IPS-18c (cell line): ENCODE measurements around the gene CNTNAP2.
"Not testable (repeated sequence)": the region's sequence is repeated elsewhere in the genome, so short reads cannot be mapped to it uniquely, and the experiment has no call there.

Experiments used
- H3K4me3 ChIP-seq: 2 replicates; pipeline ENCODE4 v1.7.0; 2013; ENCODE audit warnings: low read depth, mild to moderate bottlenecking, low read length, moderate library complexity; ENCODE audit not compliant: insufficient read depth
- H3K9me3 ChIP-seq: one replicate; pipeline ENCODE4 v1.6.1; 2013; ENCODE audit warnings: mild to moderate bottlenecking, low read length, moderate library complexity; ENCODE audit not compliant: control insufficient read depth, insufficient read depth

Gene CNTNAP2

DNA sequence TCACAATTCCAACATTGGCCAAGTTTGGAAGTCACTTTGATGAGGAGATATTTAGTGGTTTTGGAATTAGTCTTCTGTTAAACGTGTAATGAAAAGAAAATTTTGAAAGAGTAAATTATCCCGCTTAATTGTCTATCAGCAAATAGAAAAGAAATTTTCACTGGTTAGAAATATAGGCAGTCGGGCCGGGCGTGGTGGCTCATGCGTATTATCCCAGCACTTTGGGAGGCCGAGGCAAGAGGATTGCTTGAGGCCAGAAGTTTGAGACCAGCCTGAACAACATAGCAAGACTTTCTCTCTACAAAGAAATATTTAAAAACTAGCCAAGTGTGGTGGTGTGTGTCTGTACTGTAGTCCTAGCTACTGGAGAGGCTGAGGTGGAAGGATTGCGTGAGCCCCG lies 13.4 kb downstream of the CNTNAP2 start:
- Histone ChIP-seq H3K4me3 (no peak overlapping the region), H3K9me3 (no peaks in the 10 kb centered on the region)

DNA sequence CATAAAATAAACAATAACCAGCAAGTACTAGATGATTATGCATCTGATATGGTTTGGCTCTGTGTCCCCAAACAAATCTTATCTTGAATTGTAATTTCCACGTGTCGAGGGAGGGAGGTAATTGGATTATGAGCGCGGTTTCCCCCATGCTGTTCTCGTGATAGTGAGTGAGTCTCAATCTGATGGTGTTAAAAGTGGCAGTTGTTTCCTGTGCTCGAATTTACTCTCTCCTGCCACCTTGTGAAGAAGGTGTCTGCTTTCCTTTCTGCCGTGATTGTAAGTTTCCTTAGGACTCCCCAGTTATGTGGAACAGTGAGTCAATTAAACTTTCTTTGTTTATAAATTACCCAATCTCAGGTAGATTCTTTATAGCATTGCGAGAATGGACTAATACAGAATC lies 15.1 kb downstream of the CNTNAP2 start:
- Histone ChIP-seq H3K9me3 (no peaks in the 10 kb centered on the region), H3K4me3 (no peak overlapping the region)

DNA sequence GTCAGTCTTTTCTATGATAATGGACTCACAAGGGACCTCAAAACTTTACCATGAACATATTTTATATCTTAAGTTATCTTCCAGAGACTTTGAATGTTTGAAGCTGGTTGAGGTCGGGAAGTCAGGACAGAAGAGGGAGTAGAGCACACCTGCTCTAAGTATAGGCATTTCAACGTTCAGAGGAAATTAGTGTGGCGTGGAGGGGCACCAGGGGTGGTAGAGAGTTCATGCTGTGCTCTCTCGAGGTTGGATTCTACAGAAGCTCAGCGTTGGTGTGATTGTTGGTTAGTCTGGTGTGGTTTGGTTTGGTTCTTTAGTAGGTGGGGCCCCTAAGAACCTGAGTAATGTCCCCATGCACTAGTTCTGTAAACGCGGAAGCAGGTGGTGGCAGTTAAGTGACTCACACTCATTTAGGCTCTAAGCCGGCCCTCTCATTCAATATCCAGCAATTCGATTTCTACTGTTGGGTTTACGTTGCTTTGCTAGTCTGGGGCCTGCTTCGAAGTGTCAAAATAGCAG lies 19.8 kb downstream of the CNTNAP2 start:
- H3K4me3 ChIP-seq: no peak overlapping the region
- H3K9me3 ChIP-seq: no peaks in the 10 kb centered on the region

DNA sequence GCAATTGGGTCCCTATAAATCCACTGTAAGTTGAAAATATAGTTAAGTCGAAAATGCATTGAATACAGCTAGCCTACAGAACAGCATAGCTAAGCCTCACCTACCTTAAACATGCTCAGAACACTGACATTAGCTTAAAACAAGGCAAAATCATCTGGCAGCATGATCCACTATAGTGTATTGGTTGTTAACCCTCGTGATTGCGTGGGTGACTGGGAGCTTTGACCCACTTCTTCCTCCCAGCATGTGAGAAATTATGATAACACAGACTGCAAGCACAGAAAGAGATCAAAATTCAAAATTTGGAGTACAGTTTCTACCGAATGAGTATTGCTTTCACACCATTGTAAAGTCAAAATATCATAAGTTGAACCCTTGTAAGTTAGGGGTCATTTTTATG lies 22.3 kb downstream of the CNTNAP2 start:
- H3K9me3 ChIP-seq: no peaks in the 10 kb centered on the region
- no peak overlapping the region for H3K4me3 ChIP-seq

DNA sequence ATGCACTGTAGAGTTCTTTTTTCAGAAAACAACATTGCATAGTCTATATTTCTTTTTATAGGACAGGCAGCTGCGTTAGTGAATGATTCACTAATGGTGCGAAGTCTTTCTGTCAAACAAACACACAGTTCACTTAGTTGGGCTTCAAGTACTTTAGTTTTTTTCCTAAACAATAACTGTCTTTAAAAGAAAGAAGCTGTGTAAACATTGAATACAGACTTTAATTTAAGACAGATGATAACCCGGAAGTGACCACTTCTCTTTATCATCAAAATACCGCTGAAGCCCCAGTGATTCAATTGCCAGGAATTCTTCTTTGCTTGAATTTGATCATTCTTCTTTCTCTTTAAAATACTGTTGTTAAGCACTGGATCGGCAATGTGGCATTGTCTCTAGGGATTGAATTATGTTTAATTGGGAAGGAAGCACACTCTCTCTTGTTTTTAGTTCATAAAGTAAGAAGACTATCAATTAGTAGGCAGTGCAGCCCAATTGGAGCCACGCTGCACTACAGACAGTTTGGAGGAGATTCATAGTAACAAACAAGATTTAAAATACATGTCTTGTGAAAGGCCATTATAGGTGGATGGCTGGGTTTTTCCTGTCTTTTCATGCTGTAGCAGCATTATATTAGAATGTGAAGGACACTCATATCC lies 30.4 kb downstream of the CNTNAP2 start:
- Histone ChIP-seq H3K9me3 (no peaks in the 10 kb centered on the region), H3K4me3 (no peak overlapping the region)

DNA sequence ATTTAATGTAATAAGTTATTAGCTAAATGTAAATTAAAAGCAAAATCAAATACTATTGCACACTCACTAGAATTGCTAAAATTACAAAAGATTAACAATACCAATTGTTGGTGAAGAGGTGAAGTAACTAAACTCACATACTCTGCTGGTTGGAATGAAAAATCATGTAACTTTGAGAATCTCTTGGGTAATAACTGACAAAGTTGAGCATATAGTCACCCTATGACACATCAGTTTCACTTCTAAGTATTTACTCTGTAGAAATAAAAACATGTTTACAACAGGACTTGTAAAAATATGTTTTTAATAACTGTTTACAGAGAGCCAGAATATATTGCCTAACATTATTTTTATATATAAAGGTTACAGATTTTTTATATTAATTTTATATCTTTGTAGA lies 33.6 kb downstream of the CNTNAP2 start:
- Histone ChIP-seq H3K9me3 (no peaks in the 10 kb centered on the region), H3K4me3 (no peak overlapping the region)

DNA sequence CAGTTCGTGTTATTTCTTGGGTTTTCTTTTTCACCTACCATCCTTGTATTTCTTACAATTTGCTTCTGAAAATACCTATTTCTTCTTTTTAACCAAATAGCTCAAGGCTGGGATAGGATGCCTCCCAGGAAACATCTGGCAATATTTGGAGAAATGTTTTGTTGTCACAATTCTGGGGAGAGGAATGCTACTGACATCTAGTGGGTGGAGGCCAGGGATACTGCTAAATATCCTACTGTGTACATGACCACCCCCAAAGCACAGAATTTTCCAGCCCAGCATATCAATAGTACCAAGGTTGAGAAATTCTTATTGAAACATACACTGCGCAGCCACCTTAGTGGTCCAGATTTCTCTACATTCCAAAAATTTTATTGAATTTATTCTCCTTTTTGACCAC lies 55.5 kb downstream of the CNTNAP2 start:
- no peak overlapping the region for H3K4me3 ChIP-seq
- no peaks in the 10 kb centered on the region for H3K9me3 ChIP-seq

DNA sequence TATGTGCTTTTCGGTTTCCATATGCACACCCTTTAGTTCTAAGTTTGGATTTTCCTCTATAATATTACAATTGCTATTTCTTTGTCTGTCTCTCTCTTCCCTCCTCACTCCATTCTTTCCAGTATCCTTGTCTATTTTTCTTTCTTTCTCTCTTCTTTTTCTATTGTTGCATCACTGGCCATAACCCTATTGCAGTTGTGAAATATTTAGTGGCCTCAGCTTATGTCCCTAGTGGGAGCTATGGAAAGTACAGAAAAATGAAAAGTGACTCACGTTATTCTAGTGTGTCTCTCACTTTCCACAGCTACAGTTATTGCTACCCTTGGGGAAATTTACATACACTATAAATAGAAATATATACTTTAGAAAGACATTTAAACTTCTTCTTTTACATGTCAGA lies 59.1 kb downstream of the CNTNAP2 start:
- no peak overlapping the region for H3K4me3 ChIP-seq
- H3K9me3 ChIP-seq: no peaks in the 10 kb centered on the region

DNA sequence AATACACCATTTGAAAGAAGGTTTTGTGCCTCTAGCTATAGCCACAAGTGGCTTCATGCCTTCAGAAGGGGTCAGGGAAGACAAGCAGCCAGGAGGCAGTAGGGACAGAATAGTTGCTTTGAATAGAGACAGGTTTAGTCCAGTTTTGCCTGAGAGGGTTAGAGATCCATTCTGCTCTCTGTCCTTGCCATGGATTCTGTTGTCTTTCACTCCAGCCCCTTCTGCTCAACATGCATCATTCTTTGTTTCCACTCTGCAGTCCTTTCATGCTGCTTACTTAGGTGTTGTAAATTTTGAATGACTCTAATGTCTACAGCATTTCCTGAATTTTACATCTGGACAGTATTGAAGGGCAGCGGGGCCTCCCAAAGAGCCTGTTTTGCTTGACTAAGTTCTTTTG lies 60.3 kb downstream of the CNTNAP2 start:
- Histone ChIP-seq H3K9me3 (no peaks in the 10 kb centered on the region), H3K4me3 (no peak overlapping the region)

DNA sequence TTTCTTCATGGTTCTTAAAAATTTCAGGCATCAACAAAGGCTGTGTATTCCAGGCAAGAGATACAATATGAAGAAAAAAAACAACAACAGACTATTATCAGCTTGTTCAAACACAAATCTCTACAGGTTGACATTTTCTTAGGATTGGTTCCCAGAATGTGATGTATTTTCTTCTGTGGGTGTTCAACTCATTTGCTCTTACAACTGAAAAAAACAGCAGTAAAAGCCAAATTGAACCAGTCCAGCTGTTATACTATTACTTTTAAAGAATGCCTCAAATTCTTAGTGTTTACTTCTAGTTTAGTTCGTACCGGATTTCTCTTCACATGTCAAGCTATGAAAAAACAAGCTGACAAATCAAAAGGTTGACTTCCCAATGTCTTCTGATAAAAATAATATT lies 60.7 kb downstream of the CNTNAP2 start:
- H3K4me3 ChIP-seq: no peak overlapping the region
- no peaks in the 10 kb centered on the region for H3K9me3 ChIP-seq

DNA sequence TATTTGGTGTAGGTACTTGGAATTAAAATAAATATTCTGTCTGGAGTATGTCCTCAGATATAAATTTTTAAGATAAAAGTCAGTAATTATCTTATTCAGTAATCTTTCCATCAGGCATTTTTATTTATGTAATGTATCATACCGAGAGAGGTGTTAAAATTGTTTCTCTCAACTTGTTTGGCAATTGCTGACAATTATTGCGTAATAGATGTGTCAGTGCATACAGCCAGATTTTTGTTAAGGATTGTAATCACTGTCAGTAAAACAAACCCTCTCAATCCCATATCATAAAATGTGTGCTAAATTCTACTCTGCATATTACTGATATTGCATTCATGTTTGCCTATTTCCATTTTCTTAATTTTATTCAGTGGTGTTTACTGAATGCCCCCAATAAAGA lies 69.2 kb downstream of the CNTNAP2 start:
- Histone ChIP-seq H3K4me3 (no peak overlapping the region), H3K9me3 (no peaks in the 10 kb centered on the region)

DNA sequence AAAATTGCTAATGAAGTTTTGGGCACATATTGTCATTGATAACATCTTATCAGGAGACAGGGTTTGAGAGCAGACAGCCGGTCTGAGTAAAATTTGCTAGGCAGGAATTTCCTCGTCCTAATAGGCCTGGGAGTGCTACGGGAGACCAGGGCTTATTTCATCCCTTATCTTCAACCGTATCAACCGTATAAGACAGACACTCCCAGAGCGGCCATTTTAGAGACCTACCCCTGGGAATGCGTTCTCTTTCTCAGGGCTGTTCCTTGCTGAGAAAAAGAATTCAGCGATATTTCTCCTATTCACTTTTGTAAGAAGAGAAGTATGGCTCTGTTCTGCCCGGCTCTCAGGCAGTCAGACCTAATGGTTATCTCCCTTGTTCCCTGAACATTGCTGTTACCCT lies 74.8 kb downstream of the CNTNAP2 start:
- H3K4me3 ChIP-seq, H3K9me3 ChIP-seq: not testable (repeated sequence)

DNA sequence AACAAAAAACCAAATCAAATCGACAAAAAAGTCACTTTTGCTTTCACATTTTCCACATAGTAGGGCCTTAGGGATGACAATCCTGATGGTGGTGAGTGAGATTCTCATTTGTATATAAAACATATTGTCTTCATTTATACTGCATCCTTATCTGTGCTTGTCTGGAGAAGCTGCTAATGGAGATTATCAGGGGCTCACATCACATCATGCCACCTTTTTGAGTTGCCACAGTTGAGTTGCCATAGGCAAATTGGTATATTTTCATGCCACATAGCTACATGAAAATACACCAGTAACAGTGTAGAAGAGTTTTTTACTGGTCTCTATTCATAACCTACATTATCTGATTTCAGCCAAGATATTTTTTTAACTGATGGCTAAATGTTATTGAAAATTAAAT lies 85.3 kb downstream of the CNTNAP2 start:
- no peak overlapping the region for H3K4me3 ChIP-seq
- H3K9me3 ChIP-seq: no peaks in the 10 kb centered on the region

DNA sequence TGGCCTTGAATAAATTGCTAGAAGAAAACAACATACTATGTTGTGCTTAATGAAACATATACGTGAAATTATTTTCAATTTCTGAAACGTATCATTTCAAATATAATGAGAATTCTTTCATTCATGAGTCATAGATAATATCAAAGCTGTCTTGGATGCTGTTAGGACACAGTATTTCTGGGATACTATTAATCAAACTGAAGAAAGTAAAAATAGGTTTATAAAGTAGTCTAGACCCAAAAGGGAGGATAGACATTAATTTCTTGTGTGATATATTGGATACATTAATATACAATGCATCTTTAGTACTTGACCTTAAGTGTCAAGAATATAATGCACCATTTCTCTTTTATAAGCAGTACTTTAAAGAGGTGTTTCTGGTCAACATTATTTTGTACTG lies 89.7 kb downstream of the CNTNAP2 start:
- no peak overlapping the region for H3K4me3 ChIP-seq
- no peaks in the 10 kb centered on the region for H3K9me3 ChIP-seq

DNA sequence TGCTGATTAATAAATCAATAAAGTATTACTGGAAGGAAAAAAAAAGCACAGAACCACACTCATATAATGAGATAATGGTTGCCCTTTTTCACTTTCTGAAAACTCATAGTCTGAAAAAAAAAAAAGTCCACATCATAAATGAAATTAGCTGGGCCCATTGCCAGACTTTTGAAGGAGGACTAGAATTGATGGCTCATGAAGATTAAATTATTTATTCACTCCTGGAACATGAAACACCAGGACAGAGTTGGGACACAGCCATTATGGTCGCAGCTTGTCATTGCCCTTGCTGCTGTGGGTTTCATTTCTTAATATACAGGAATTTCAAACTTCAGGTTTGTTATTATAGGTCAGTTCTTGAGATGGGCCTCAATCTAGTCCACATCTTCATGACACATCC lies 91.9 kb downstream of the CNTNAP2 start:
- no peak overlapping the region for H3K4me3 ChIP-seq
- no peaks in the 10 kb centered on the region for H3K9me3 ChIP-seq

DNA sequence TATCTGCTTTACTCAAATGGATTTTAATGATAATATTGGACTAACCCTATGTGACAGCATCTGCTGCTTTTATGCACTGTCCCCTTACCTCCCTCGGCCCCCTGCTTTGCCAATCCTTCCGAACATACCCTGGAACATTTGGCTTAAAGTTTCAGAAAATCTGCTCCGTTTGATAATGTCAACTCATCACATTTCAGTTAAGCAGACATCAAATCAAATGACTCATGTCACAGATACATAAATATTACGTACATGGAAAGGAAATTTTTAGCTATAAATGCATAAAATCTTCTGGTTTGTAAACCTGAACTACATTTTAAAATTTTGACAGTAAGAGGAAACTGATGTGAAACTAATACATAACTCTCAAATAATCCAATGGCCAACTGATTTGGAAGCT lies 98.2 kb downstream of the CNTNAP2 start:
- Histone ChIP-seq H3K9me3 (no peaks in the 10 kb centered on the region), H3K4me3 (no peak overlapping the region)

DNA sequence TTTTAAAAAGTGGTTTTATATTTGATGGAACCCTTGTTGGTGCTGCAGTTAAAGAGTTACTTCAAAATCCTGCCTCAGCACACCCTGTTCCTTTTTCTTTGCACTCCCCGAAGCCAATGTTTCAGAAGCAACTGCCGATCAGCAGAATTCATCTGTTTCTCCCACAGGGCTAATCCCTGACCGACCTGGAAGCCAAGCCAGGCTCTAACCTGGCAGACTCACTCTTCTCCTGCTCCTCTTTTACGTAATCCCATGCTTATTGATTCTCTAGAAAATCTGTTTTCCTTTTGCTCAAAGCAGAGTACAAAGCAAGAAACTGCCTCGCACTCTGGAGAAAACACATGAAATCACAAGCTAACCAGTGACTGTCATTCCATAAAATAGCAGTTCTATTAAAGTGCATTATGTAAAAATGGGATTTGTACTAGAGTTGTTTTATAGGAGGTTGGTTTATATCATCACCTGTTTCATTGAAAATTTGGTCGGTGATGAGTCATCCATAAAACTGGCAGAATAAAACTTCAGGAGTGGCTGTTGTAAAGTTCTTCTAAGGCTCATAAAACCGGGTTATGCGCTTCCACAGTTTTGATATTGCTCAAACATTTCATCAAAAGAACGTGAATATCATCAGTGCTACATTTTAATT lies 99.9 kb downstream of the CNTNAP2 start:
- no peak overlapping the region for H3K4me3 ChIP-seq
- H3K9me3 ChIP-seq: no peaks in the 10 kb centered on the region

DNA sequence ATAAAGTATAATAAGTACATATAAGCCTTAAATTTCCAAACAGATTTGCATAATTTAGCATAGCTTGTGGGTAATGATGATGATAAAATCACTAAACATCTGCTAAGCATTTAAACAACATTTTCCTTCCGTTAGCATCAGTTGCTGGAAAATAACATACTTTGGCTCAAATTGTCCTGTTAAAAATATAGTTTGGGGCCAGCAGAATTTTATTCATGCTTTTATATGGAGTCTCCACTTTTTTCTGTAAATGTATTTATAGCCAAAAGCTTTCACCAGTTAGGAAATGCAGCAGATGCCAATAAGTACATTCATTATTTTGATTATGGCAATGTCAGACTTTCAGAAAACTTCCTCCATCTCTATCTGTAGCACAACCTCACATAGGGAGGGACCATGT lies 107.2 kb downstream of the CNTNAP2 start:
- H3K4me3 ChIP-seq: no peak overlapping the region
- no peaks in the 10 kb centered on the region for H3K9me3 ChIP-seq

DNA sequence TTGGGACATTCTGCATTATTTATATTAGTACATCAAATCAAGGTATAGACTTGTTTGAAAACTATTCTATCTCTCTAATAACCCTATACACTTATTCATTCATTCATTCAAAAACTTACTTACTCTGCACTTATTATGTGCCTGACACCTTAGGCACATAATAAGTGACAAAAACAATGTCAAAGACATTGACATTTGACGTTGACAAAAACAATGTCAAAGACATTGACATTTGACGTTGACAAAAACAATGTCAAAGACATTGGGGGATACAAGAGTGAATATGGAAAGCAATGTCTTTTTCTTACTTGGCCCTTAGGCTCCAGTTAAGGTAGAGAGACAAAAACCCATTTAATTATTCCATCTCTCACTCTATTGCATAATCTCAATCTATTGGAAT lies 116.0 kb downstream of the CNTNAP2 start:
- Histone ChIP-seq H3K4me3 (no peak overlapping the region), H3K9me3 (no peaks in the 10 kb centered on the region)
